Peyer's patch (tissue), 4 donors: ENCODE data around the gene NPFFR1. TPM values are rescaled to one million over a fixed set of nuclear protein-coding genes. Genes with fewer than 3 reads are reported as not detected.
A peak's percentile ranks its signal among the peaks of the same experiment; 100 is the strongest.

ENCODE experiments used
- DNase-seq, 3 donors: peaks; one replicate each; pipeline ENCODE4 v3.0.0-alpha.2; 2017 to 2019
- H3K27ac ChIP-seq, 4 donors: fragments of 200-600 bp; sonication (generic); one replicate each; pipeline ENCODE4 v1.5.1; 2016 to 2019
- H3K27me3 ChIP-seq, 2 donors: fragments of 200-600 bp; sonication (generic); one replicate each; pipeline ENCODE4 v1.5.1; 2019
- H3K36me3 ChIP-seq, 3 donors: fragments of 200-600 bp; sonication (generic); one replicate each; pipeline ENCODE4 v1.5.1; 2016 to 2019
- H3K4me1 ChIP-seq, 4 donors: fragments of 200-600 bp; sonication (generic); one replicate each; pipeline ENCODE4 v1.5.1; 2016 to 2019
- H3K4me3 ChIP-seq, 4 donors: fragments of 200-600 bp; sonication (generic); 1 replicate in 3 of 4; 2 replicates in 1 of 4; pipeline ENCODE4 v1.5.1; 2016 to 2019; ENCODE audit warnings: mild to moderate bottlenecking in 1 of 4
- H3K9me3 ChIP-seq, 4 donors: fragments of 200-600 bp; sonication (generic); one replicate each; pipeline ENCODE4 v1.5.1; 2016 to 2019; ENCODE audit warnings: mild to moderate bottlenecking in 1 of 4
- CTCF ChIP-seq, 6 experiments: fragments of 450-650 bp in 4 of 6; fragments of 200-600 bp in 2 of 6; sonication (generic) in 1 of 6; IDR thresholded peaks; one replicate each; pipeline ENCODE4 v1.5.1; 2017 to 2019; ENCODE audit warnings: antibody characterized with exemption in 6 of 6, mild to moderate bottlenecking in 3 of 6, moderate library complexity in 1 of 6
- POLR2A ChIP-seq, 2 donors: fragments of 450-650 bp; IDR thresholded peaks; one replicate each; pipeline ENCODE4 v1.5.1; 2017; ENCODE audit warnings: antibody characterized with exemption in 2 of 2, mild to moderate bottlenecking in 2 of 2, moderate library complexity in 2 of 2
- total RNA-seq, 4 donors: library from RNA; depleted of rRNA; stranded (reverse); fragments of >200 nt; gene quantifications; one replicate each; pipeline ENCODE4 v1.1.0, GENCODE V29; 2016

The NPFFR1 gene
- total RNA-seq, 4 donors from 2014 or later = not detected

GRCh38 chr10:70323138-70323696 is 39.4 kb upstream of the NPFFR1 start:
- Histone ChIP-seq H3K27me3 (no peaks in the 10 kb centered on the region), H3K27ac (peak overlapping the region; percentile 27 to 46 (median 42)), H3K36me3 (no peaks in the 10 kb centered on the region), H3K4me1 (peaks cover 0 to 15% (median 4%) of the 10 kb centered on the region in 4 donors), H3K4me3 (peak overlapping the region in 1 of 4 donors; percentile 19), H3K9me3 (no peaks in the 10 kb centered on the region)
- TF ChIP-seq CTCF (IDR thresholded peaks at IDR 0.05) (no peak), POLR2A (IDR thresholded peaks at IDR 0.05) (no peak)
- DNase-seq = peak in 2 of 3 donors; percentile 38 to 75

- no peaks in the 10 kb centered on the region for H3K9me3 ChIP-seq
- H3K4me3 ChIP-seq = no peak overlapping the region
- no peaks in the 10 kb centered on the region for H3K27me3 ChIP-seq
- no peak overlapping the region for H3K27ac ChIP-seq
- no peak for TF ChIP-seq POLR2A (IDR thresholded peaks at IDR 0.05)
- no peak for TF ChIP-seq CTCF (IDR thresholded peaks at IDR 0.05)
- peaks cover 0 to 15% (median 4%) of the 10 kb centered on the region in 4 donors for H3K4me1 ChIP-seq
- no peak for DNase-seq
- H3K36me3 ChIP-seq = no peaks in the 10 kb centered on the region
Observed at GRCh38 chr10:70321897-70322890, 38.4 kb upstream of the NPFFR1 start.

- no peak overlapping the region for H3K27ac ChIP-seq
- H3K4me1 ChIP-seq = peaks cover 0 to 15% (median 4%) of the 10 kb centered on the region in 4 donors
- no peak for TF ChIP-seq POLR2A (IDR thresholded peaks at IDR 0.05)
- no peak for TF ChIP-seq CTCF (IDR thresholded peaks at IDR 0.05)
- no peaks in the 10 kb centered on the region for H3K27me3 ChIP-seq
- H3K9me3 ChIP-seq = no peaks in the 10 kb centered on the region
- no peaks in the 10 kb centered on the region for H3K36me3 ChIP-seq
- no peak for DNase-seq
- H3K4me3 ChIP-seq = no peak overlapping the region
Observed at GRCh38 chr10:70321233-70321632, 37.4 kb upstream of the NPFFR1 start.

- Histone ChIP-seq H3K4me1 (peaks cover 0 to 15% (median 4%) of the 10 kb centered on the region in 4 donors), H3K36me3 (no peaks in the 10 kb centered on the region), H3K9me3 (no peaks in the 10 kb centered on the region), H3K27me3 (no peaks in the 10 kb centered on the region), H3K4me3 (no peak overlapping the region), H3K27ac (no peak overlapping the region)
- DNase-seq = no peak
- no peak for TF ChIP-seq POLR2A (IDR thresholded peaks at IDR 0.05)
- TF ChIP-seq CTCF (IDR thresholded peaks at IDR 0.05) = no peak
Observed at GRCh38 chr10:70320751-70321150, 36.9 kb upstream of the NPFFR1 start.

GRCh38 chr10:70319824-70320223 is 36.0 kb upstream of the NPFFR1 start:
- Histone ChIP-seq H3K27me3 (no peaks in the 10 kb centered on the region), H3K36me3 (no peaks in the 10 kb centered on the region), H3K27ac (no peak overlapping the region), H3K4me3 (no peak overlapping the region), H3K4me1 (peaks cover 0 to 15% (median 4%) of the 10 kb centered on the region in 4 donors), H3K9me3 (no peaks in the 10 kb centered on the region)
- TF ChIP-seq POLR2A (IDR thresholded peaks at IDR 0.05) (no peak), CTCF (IDR thresholded peaks at IDR 0.05) (no peak)
- no peak for DNase-seq
